ENCODE measurements around the gene E2F8. TPM values are rescaled to one million over a fixed set of nuclear protein-coding genes. Genes with fewer than 3 reads are reported as not detected.

The E2F8 gene
- total RNA-seq, 1 donor from 2014 or later: 0.90 TPM

DNA sequence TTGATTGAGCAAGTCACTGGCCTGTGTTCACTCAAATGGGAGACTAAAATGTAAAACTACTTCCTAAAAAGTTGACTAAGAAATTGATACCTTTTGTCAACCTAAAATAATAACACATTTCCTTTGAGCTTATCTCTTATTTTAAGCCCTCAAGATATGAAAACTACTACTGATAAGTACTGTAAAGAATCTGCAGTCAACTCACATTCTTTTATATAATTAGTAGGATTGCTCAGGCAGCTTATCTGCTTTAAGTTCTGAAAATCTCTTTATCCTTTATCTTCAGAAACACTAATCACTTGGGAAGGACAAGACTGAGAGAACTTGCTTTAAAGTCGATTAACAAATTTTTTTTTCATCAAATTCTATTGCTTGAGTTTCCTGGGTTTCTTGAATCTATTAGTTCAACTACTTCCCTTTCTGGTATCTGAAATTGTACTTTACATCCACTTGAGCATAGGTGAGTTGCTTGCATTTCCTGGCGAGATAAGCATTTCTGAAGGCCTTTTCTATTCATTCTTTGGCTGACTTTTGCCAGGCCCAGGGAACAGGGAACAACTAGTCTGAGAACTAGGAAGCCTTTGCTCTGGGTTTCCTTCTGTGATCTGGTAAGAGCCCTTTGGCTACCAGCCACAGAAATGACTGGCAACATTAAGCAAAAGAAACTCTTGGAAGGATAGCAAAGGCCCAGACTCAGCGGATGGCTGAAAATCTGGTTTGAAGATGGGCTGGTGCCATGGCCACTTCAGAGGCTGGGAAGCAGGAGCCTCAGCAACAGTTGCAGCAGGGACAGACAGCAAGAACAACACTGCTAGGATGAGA is 19.6 kb downstream of the E2F8 start:
- no peak for DNase-seq (ENCODE audit: low read depth in 2 of 2)

DNA sequence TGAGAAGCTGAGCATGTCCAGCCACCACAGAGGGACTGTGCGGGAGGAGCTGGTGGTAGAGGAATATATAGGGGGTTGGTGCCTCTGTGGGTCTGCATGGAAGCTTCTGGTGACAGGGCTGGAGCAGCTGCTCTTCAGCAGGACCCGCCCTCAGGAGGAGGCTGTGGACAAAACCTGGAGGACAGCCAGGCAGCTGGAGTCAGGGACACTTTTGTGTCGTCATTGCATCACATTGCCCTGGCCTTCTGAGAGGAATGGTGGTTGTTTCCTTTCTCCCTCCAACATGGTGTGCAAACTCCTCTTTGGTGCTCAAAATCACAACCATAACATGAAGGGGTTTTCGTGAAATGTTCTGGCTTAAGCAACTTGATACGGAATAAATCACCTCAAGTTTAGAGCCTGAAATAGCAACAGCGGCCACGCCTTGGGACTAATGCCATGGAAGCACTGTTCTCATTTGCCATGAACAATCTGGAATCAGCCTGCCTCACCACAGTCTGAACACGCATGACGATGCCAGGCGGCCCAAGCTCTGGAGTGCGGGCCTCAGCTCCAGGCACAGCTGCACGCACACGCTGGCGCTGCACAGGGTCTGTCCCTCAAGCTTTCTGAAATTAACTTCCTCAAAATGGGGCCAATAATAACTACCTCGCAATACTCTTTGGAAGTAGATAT is 21.8 kb downstream of the E2F8 start:
- DNase-seq (ENCODE audit: low read depth in 2 of 2): no peak

DNA sequence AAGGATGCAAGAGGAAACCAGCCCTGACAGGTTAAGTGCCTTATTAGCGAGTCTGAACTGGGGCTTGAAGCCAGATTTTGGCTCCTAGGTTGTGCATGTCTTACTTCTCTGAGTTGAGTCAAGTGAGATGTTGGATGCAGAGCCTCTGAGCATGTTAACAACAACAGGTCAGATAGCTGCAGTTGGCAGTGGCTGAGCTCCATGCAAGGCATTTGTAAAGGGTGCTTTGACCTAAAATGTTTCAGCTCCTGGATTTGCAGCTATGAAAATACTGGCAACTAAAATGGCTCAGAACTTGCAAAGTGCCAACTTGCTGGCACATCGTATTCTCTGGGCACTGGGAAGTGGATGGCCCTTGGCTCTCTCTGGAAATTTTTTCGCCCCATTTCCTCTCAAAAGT is 22.5 kb downstream of the E2F8 start:
- DNase-seq (ENCODE audit: low read depth in 2 of 2): no peak

DNA sequence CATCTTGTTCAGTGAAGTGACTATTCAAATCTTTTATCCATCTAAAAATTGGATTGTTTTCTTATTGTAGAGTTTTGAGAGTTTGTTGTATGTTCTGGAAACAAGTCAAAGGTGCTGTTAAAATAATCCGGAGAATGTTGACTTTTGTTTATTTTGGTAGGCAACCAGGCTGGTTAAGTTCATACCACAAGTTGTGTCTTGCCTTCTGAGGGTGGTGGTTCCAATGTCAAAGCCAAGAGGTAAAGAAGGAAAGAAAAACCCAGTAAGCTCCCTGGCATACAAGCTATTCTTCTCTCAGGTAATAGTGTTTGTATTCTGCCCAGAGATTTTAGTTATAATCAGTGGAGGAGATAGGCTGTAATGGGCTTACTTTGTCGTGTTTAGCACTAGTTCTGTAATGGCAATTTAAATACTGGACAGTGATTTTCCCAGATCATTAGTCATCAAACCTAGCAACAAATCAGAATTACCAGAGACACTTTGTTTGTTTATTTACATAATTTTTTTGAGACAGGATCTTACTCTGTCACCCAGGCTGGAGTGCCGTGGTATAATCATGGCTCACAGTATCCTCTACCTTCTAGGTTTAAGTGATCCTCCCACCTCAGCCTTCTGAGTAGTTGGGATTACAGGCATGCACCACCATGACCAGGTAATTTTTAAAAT is 23.9 kb downstream of the E2F8 start:
- no peak for DNase-seq (ENCODE audit: low read depth in 2 of 2)

DNA sequence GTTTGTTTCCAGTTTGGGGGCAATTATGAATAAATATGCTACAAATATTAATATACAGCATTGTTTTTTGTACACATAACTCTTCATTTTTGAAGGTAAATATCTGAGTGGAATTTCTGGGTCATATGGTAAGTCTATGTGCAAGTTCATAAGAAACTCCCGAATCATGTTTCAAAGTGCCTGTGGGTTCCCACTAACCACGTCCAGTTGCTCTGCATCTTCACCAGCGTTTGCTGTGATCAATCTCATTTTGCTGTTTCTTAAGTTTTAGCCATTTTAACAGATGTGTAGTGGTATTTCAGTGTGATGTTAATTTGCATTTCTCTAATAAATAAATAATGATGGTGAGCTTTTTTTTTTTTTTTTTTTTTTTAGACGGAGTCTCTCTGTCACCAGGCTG is 24.7 kb downstream of the E2F8 start:
- DNase-seq (ENCODE audit: low read depth in 2 of 2): no peak

DNA sequence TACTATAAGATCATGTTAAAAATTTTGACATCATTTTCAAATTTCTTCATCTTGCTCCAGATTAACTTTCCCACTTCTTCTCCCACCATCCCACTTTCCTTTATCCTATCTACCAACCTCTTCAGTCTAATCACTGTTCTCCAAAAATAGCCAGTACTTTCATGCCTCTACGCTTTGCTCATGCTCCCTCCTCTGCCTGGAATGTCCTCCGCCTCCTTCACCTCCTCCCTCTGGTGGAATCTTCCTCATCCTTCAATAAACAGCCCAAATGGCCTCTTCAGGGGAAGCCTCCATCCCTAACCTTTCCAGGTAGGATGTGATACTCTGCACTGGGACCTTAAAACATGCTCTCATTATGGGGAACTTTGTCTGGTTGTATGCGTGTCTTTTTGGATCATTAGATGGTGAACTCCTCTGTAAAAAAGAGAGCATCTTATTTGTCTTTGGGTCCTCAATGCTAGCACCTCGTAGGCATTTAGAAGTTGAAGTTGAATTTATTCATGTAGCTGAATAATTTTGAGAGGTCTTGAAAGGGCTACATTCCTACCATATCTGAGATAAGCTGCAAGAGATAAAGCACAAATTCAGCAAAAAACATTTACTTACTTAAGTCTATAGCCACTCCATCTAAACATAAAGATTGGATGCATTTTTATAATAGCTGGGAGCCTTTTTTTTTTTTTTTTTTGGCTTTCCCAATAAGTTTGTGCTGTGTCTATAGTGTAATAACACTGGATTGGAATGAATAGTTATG is 31.0 kb downstream of the E2F8 start:
- no peak for DNase-seq (ENCODE audit: low read depth in 2 of 2)

DNA sequence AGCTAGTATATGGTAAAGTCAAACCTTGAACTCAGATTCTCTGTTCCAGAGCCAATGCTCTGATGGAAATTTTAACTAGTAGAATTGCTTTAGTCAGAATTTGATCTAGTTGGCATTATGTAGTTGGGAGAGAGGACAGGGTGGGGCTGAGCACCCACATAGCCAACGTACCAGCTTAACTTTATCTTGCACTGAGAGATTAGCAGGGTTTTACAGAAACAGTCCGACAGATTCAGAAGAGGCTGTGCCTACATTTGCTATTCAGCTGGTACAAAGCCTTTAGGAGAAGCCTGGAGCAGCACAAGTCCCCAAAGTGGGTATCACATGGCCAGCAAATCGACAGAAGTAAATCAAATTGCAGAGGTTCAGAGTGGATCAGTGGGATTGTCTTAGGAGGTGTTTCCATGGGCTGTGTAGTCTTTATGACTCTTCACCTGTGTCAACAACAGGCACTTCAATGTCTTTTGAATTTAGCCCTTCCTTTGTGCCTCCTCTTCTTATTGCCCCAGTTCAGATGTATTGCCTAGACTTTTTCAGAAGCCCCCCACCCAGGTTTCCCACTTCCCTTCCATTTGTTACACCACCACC is 31.7 kb downstream of the E2F8 start:
- DNase-seq (ENCODE audit: low read depth in 2 of 2): no peak

DNA sequence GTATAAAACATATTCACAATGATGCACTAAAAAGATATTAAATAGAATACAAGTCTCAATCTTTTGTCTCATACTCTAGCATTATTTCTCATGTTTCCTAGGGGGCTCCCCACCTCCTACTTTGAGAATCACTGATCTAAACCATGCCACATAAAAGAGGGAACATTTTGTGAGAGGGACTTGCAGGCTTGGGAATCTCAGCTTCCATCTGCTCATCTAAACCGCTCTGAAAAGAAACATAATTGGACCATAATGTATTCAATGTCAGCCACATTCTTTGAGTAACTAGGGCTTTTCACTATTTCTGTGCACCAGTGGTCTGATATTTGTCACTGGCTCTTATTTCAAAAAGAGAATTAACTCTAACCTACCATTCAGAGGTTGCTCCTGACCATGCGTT is 32.6 kb downstream of the E2F8 start:
- DNase-seq (ENCODE audit: low read depth in 2 of 2): no peak

DNA sequence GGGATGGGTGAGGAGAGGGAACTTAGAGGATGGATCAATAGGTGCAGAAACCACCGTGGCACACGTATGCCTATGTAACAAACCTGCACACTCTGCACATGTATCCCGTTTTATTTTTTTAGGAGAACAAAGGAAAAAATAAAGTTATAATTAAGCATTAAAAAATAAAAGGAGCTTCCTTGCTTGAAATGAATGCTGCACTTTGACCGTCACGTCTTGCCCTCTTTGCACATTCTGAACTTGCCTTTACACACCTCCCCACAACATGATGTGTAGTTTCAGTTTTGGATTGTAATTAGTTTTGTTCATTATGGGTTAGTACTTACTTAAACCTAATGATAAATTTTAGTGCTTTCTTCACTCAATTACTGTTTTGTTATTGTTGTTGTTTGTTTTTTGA is 35.9 kb downstream of the E2F8 start:
- DNase-seq (ENCODE audit: low read depth in 2 of 2): no peak

DNA sequence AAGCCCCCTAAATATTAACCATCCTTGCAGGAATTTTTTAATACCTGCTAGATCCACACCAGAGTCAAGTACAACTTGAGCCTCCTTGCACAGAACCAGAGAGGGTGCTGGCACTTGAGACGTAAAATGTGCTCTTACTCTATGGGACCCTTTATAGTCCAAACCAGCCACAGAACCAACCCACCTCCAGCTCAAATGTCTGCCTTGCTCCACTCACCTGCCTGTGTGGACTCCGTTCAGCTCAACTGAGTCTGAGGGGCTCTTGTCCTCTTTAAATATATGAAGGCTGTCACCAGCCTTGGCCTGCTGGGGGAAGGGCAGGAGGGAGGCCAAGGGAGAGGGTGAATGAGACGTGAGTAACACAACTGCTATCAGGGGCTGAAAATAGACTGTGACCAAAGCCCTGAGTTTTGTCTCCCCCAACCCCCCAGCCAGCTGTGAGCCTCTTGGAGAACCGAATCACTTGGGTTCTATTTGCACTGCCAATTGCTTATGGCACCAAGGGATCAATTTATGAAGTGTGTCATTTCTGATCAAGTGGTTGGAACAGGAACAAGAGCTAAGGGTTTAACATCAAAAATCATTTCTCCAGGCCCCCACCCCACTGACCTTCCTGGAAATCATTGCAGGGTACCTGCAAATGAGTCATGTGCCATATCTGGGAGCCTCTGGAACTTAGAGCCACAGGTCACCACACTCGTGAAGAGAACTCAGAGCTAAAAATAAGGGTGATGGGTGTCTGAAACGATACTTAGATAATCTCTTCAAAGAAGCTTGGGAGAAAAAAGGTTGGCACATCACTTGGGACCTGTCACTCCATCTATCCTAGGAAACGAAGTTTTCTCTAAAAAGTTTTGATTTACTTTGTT is 38.8 kb downstream of the E2F8 start, which contains the start of gene CSRP3:
Gene CSRP3, minus strand, starts transcription at position 247 of the 869 bp plus-strand sequence. CDS start 9,535 bp downstream, outside the sequence.
- DNase-seq (ENCODE audit: low read depth in 2 of 2): no peak

DNA sequence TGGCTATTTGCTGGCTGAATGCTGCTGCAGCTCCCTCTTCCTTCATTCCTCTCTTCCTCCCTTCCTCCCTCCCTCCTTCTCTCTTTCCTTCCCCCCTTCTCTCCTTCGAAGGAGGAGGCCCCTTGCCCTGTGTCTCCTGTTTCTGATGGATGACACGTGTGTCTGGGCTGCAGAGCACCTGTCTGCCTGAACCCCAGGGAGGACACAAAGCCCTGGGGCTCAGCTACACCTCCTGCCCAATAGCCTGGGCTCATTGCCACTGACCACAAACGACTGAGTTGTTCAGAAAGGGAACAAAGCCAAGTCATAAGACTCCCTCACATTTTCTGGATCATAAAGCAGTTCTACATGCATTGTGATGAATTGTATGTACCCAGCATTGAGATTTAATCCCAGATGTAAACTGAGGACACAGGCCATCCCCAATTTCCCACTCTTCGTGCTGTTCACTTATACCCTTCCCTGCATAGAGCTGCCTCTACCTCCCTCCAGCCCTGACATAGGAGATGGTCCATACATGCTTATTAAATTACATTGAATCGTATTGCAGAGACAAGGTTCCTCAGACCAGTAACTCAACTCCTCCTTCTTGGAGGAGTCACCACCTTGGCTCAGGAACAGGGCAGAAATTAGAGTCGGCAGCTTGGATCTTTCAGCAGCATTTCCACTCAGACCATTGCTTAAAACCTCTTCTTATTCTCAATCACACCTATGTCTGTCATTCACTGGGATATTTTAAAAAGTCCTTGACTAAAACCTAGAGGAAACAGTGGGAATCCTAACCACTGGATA is 40.1 kb downstream of the E2F8 start:
- DNase-seq (ENCODE audit: low read depth in 2 of 2): peak in 1 of 2 donors; percentile 29

DNA sequence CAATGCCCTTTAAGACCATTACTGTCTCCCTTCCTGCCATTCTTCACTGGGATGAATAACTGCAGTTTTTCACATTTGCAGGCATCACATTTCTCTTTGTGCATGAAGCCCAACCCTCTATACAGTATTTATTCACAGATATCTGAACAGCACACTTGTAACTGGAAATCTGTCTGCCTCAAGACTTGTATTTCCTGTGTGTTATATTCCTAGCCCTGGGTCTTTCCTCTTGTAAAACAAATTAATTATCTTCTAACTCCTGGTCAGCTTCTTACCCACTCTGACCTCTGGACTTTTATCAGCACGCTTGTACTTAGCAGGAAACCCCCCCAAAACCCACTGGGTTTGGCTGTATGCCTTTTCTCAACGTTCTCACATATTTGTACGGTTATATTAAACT is 41.0 kb downstream of the E2F8 start:
- peak in 1 of 2 donors; percentile 44 for DNase-seq (ENCODE audit: low read depth in 2 of 2)

DNA sequence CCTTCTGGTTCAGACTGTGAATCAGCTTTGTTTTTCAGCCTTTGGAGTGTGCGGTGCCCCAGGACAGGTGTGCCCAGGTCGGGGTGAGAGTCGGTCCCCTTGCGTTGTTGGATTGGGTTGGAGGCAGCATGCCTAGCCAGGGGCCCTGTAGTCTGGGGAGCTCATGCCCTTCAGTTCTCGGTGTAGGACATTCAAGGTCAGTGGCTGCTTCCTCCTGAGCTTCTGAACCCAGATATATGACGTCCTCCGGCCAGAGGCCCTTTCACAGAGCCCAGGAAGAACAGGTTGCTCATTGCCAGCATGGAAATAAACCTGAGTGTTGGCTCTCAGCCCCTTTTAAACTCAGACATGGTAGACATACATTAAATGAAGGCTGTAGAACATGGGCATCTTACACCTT is 41.7 kb downstream of the E2F8 start:
- no peak for DNase-seq (ENCODE audit: low read depth in 2 of 2)

DNA sequence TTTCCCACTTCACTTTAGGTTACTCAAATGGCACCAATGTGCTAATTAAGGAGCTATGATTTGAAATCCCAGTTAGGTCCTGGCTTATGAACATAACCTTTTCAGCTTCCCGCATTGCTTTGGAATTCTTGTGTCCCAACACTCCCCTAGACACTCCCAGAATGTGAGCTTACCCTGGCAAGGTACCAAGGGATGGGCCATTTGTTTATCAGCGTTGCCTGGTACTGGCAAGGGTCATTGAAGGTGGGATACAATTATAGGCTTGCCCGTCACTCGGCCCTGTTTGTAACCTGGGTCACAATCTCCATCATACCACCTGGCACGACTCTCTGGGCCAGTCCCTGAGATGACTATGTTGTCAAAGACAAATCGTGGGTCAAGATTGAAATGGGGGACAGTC is 44.3 kb downstream of the E2F8 start:
- DNase-seq (ENCODE audit: low read depth in 2 of 2): no peak

DNA sequence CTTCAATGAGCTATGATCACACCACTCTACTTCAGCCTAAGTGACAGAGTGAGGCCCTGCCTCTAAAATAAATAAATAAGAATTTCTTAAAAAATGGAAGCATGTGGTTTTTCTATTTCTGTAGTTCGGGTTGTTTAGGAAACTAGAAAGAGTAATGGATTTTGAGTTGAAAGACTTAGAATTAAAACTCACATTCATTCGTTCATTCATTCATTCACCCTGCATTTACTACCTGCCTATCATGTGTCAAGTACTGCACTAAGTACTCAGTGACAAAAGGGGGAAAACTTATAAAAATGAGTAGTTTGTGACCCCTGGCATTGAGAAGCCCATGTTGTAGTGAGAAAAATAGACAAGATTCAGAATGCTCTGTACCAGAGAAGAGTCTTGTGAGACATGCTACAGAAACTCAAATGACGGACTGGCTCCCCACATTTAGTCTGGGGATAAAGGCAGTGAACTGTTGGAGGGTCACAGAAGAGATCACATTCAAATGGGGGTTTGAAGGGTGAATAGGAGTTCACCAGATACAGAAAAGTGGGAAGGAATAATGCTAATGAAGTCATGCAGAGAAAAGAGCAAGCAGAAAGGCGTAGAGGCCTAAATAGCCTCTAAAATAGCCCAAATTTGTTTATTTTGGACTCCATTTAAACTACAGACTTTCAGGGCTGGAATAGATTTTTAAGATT is 46.0 kb downstream of the E2F8 start:
- no peak for DNase-seq (ENCODE audit: low read depth in 2 of 2)

DNA sequence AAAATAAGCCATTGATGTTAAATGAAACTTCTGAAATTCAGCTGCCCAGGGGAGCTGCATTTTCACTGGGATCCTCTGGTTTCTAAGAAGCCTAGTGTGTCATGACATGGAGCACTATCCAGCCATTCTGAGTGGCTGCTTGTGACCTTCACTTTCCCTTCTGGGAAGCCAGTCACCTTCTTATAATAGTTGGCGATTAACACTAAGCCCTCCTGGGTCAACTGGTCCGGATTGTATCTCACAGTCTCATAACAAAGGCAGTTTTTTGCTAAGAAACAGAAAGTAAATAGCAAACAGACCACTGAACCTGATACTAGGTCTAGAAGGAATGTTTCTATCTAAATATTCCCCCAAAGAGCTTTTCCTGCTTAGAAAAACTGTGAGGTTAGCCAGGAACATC is 46.8 kb downstream of the E2F8 start:
- DNase-seq (ENCODE audit: low read depth in 2 of 2): no peak

DNA sequence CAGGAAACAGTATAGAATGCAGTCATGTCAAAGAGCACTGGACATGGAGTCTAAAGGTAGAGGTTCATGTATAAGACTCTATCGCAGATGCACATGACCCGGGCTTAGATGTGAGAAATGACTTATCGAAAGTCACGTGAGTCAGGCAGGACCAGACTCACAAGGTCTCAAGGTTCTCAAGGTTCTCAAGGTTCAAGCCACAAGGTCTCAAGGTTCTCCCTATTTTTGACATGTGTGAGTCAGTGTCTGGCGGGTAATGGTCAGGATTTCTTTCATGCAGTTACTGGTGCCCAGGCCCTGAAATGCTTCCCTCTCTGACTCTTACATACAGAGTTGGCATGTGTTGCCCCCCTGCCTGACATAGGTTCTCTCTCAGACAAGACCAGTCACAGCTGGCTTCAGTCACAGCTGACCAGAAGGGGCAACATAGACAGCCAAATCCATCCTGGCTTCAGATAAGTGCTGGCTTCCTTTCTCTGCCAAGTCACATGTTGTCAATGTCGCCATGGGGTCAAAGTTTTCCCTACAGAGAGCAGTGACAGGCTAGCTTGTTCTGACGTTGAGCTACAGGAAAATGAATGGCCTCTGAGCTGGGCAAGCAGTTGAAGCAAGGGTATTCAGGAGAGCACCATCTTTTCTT is 49.1 kb downstream of the E2F8 start:
- DNase-seq (ENCODE audit: low read depth in 2 of 2): peak in 1 of 2 donors; percentile 57

DNA sequence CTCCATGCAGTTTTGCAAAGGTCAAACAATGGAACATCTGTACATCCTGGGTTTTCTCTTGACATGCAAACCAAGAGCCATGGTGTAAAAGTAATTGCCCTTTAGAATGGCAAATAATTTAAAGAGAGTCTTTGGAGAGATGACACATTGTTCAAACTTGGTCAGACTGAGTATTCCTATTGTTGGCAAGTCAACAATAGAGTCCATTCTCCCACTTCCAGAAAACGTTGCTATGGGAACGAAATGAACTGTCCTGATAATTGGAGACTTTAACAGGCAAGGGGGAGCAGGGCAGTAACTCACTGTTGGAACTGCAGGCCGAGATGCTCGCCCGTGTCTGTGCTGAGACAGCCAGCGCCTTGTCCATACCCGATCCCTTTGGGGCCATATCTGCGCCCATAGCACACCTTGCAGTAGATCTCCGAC is 52.9 kb downstream of the E2F8 start:
- DNase-seq (ENCODE audit: low read depth in 2 of 2): no peak
